A204.1 (cell line): ENCODE data around the gene EGFL7.

Experiments used
- FAIRE-seq: peaks from 2 replicates; lab custom pipeline; 2012; peaks lifted over from hg19 to GRCh38; lab: Jason Lieb, UNC

EGFL7 gene

DNA sequence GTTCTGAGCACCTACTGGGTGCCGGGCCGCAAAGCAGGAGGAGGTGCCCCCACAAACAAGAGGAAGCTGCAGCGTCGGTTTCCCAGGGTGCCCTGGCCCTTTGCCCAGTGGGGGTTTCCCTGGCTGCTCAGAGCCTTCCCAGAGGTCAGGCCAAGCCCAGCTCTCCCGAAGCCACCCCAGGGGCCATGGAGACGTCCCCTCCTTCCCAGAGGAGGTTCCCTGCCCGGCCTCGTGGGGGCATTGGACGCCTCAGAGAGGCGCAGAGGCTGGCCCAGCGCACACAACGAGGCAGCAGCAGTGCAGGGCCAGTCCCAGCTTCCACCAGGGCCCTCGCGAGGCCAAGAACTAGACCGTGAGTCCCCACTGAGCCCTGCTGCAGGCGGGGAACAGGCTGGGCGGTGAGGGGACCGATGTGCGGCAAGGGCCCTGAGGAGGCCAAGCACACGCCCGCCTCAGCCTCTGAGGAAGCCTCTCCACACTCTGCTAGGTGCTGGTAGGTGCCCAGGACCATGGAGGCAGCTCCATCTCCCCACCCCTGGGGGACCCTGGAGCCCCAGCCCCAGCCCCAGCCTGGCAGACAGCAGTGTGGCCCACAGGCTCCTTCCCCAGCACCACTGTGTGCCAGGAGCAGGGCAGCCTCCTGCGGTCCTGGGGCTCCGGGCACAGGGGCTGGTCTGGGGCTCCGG, 56.6 kb downstream of the EGFL7 start:
- FAIRE-seq: no peak

DNA sequence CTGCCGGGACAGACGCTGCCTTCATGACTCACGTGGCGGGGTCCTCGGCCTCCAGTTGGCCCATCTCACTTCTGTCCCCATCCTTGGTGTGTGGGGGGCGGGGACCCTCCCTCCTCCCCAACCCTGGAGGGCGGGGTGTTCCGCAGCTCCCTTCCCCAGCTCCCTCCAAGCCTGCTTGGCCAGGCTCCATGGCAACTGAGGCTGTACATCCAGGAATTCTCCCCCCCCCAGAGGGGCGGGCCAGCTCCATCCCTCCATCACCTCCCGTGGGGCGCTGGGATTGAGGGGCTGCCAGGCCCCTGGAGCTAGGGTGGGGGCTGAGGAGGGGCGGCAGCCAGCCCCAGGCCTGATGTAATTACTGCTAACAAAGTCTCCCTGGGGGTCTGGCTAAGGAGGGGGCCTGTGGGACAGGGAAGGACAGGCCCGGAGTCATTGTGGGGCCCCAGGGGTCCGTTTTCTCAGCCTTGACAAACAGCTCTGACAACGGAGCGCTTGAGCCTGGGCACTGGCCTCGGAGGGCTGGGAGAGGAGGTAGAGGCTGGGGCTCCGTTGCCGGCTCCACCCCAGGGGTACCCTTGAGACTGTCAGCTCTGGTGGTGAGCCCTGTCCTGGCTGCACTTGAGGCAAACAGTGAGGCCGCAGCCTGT, 57.7 kb downstream of the EGFL7 start:
- no peak for FAIRE-seq

DNA sequence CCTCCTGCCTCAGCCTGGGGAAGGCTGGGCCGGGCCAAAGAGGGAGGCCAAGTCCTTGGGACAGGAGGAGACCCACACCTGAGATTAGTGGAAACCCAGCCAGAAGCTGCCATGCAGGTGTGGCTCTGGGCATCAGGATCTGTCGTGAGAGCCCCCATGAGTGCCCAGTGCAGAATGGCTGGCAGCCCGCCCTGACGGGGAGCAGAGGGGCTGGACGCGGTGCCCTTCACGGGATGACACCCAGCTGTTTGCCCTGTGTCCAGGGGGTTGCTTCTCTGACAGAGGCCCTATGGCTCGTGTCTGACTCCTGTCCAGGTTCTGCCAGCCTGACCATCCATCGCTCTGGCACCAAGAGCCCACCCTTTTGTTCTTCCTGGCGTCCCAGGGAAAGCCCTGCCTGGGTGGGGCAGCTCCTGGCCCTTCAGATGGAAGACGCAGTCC, 58.2 kb downstream of the EGFL7 start:
- FAIRE-seq: no peak

DNA sequence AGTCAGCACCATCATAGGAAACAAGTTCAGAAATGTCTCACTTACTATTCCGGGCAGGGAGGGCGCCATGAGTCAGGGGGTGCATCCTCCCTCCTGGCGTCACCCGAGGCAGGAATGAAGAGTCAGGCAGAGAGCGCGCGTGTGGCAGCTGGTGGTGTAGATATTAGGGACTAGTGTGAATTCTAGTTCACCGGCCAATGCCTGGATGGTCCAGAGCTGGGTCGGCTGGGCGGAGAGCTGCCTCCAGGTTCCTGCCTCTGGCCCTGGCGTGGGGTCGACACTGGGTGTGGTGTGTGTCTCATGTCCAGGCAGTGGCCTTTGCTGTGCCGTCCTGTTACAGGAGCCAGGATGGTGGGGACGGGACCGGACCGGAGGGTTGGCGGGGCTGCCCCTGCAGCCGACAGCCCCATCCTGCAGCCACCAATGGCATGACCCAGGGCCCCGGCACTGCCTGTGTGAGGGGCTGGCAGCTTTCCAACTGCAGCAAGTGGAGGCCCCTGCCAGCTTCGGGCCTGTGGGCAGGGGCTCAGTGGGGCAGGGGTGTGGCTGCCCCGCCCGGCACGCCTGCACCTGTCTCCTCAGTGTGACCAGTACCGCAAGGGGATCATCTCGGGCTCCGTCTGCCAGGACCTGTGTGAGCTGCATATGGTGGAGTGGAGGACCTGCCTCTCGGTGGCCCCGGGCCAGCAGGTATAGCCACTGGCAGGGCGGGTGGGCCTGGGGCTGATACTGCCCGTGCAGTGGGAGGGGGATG, 58.8 kb downstream of the EGFL7 start:
- no peak for FAIRE-seq
